HEK293 (cell line): ENCODE measurements around the gene ZNF625.

Source experiments
- CTCF ChIP-seq: fragments of 450-650 bp; formaldehyde crosslinking; IDR thresholded peaks from 2 replicates; pipeline ENCODE4 v1.5.1; 2016; ENCODE audit warnings: missing biosample characterization, missing genetic modification characterization
- HIC1 ChIP-seq: fragments of 450-650 bp; formaldehyde crosslinking; IDR thresholded peaks from 2 replicates; pipeline ENCODE4 v1.5.1; 2016; ENCODE audit warnings: missing biosample characterization, missing genetic modification characterization
- KLF1 ChIP-seq: fragments of 450-650 bp; formaldehyde crosslinking; IDR thresholded peaks from 2 replicates; pipeline ENCODE4 v1.5.1; 2016; ENCODE audit warnings: missing biosample characterization, missing genetic modification characterization
- PRDM1 ChIP-seq: fragments of 450-650 bp; formaldehyde crosslinking; IDR thresholded peaks from 2 replicates; pipeline ENCODE4; 2016; ENCODE audit warnings: missing biosample characterization, missing genetic modification characterization
- ZNF24 ChIP-seq: fragments of 450-650 bp; formaldehyde crosslinking; IDR thresholded peaks from 2 replicates; pipeline ENCODE4 v1.5.1; 2016; ENCODE audit warnings: missing biosample characterization, missing genetic modification characterization
- ZNF302 ChIP-seq: fragments of 450-650 bp; formaldehyde crosslinking; IDR thresholded peaks from 2 replicates; pipeline ENCODE4 v1.5.1; 2016; ENCODE audit warnings: missing biosample characterization, missing genetic modification characterization, low read depth

GRCh38 chr19:12162513-12162881, 6.0 kb upstream of the ZNF625 start:
- TF ChIP-seq ZNF24 (tag by site-specific recombination) (no peak), CTCF (tag by site-specific recombination) (no peak), PRDM1 (no peak), HIC1 (tag by site-specific recombination) (no peak), ZNF302 (no peak), KLF1 (tag by site-specific recombination) (no peak)
